ENCODE measurements around the gene MAP6. TPM values are rescaled to one million over a fixed set of nuclear protein-coding genes. Genes with fewer than 3 reads are reported as not detected.

MAP6 gene
- total and polyA plus RNA-seq, 2 of the 13 experiments (the other 11 are each of a cell fraction or from before 2014, with no cell fraction given) = 0.04 TPM; not detected in 1

DNA sequence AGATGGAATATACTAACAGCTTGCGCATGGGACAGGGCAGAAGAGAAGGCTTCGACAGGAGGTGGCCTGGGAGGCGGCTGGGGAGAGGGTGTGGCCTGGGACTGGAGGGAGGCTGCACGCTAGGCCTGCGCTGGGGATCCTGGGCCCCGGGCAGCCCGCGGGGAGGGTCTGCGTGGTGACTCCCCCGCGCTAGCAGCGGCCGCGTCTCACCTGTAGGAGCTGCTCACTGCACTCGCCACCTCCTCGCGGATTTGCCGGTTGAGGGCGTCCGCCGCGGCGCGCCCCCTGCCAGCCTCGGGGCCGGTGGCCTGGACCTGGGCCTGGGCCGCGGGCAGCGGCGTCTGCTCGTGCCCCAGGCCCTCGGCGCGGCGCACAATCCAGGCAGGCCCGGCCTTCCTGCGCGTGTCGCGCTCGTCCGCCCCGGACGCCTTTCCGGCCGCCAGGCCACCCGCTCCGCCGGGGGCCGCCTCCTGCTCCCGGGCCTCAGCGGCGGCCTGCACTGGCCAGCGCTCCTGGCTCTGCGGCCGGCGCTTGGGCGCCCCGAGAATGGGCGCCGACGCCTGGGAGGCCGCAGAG, 1.5 kb downstream of the MAP6 start (continued):
- TF ChIP-seq, protein P1, sequence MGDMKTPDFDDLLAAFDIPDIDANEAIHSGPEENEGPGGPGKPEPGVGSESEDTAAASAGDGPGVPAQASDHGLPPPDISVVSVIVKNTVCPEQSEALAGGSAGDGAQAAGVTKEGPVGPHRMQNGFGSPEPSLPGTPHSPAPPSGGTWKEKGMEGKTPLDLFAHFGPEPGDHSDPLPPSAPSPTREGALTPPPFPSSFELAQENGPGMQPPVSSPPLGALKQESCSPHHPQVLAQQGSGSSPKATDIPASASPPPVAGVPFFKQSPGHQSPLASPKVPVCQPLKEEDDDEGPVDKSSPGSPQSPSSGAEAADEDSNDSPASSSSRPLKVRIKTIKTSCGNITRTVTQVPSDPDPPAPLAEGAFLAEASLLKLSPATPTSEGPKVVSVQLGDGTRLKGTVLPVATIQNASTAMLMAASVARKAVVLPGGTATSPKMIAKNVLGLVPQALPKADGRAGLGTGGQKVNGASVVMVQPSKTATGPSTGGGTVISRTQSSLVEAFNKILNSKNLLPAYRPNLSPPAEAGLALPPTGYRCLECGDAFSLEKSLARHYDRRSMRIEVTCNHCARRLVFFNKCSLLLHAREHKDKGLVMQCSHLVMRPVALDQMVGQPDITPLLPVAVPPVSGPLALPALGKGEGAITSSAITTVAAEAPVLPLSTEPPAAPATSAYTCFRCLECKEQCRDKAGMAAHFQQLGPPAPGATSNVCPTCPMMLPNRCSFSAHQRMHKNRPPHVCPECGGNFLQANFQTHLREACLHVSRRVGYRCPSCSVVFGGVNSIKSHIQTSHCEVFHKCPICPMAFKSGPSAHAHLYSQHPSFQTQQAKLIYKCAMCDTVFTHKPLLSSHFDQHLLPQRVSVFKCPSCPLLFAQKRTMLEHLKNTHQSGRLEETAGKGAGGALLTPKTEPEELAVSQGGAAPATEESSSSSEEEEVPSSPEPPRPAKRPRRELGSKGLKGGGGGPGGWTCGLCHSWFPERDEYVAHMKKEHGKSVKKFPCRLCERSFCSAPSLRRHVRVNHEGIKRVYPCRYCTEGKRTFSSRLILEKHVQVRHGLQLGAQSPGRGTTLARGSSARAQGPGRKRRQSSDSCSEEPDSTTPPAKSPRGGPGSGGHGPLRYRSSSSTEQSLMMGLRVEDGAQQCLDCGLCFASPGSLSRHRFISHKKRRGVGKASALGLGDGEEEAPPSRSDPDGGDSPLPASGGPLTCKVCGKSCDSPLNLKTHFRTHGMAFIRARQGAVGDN (CRISPR knock-in tag; IDR thresholded peaks at IDR 0.05) = peak; percentile 46
- TF ChIP-seq, protein P2, sequence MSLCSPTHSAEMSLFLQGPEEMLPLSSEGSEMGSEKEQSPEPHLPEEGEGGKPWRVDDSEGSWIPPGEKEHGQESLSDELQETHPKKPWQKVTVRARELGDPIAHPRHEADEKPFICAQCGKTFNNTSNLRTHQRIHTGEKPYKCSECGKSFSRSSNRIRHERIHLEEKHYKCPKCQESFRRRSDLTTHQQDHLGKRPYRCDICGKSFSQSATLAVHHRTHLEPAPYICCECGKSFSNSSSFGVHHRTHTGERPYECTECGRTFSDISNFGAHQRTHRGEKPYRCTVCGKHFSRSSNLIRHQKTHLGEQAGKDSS (CRISPR knock-in tag; IDR thresholded peaks at IDR 0.05; ENCODE audit: borderline replicate concordance, low read depth) = no peak
- no peak for TF ChIP-seq ATF1 (CRISPR knock-in tag; IDR thresholded peaks at IDR 0.05)
- TF ChIP-seq TBX3 (IDR thresholded peaks at IDR 0.05; ENCODE audit: borderline replicate concordance) = no peak
- no peak for TF ChIP-seq ZNF574 (CRISPR knock-in tag; IDR thresholded peaks at IDR 0.05)
- TF ChIP-seq ZFX (CRISPR knock-in tag; IDR thresholded peaks at IDR 0.05; ENCODE audit: low read depth) = peak; percentile 77
- no peak for TF ChIP-seq NFE2L1 (CRISPR knock-in tag; IDR thresholded peaks at IDR 0.05; ENCODE audit: borderline replicate concordance)
- TF ChIP-seq HIC2 (CRISPR knock-in tag; IDR thresholded peaks at IDR 0.05; ENCODE audit: low read depth) = no peak
- TF ChIP-seq ZSCAN20 (CRISPR knock-in tag; IDR thresholded peaks at IDR 0.05; ENCODE audit: borderline replicate concordance) = peak; percentile 41; the same call in 1 of the 2 replicates
- TF ChIP-seq KLF12 (CRISPR knock-in tag; IDR thresholded peaks at IDR 0.05; ENCODE audit: borderline replicate concordance) = no peak
- TF ChIP-seq ZNF749 (CRISPR knock-in tag; IDR thresholded peaks at IDR 0.05; ENCODE audit: borderline replicate concordance) = no peak
- no peak for TF ChIP-seq MXI1 (IDR thresholded peaks at IDR 0.05; ENCODE audit: borderline replicate concordance, low read depth, low read length)
- TF ChIP-seq JDP2 (CRISPR knock-in tag; IDR thresholded peaks at IDR 0.05; ENCODE audit: borderline replicate concordance) = no peak
- TF ChIP-seq FOXJ3 (CRISPR knock-in tag; IDR thresholded peaks at IDR 0.05; ENCODE audit: borderline replicate concordance) = no peak
- 0 out of 2 replicates have a peak, but pooled peaks have one; percentile 47 for TF ChIP-seq RNF2 (conservative IDR thresholded peaks at IDR 0.05; ENCODE audit: low read depth)
- no peak for TF ChIP-seq PAX8 (CRISPR knock-in tag; IDR thresholded peaks at IDR 0.05; ENCODE audit: borderline replicate concordance)
- TF ChIP-seq DPF2 (CRISPR knock-in tag; IDR thresholded peaks at IDR 0.05; ENCODE audit: borderline replicate concordance, low read depth) = no peak
- no peak for TF ChIP-seq FOXP1 (IDR thresholded peaks at IDR 0.05)
- TF ChIP-seq FOXP1 (CRISPR knock-in tag; IDR thresholded peaks at IDR 0.05) = no peak
- TF ChIP-seq ZNF335 (CRISPR knock-in tag; IDR thresholded peaks at IDR 0.05) = no peak
- no peak for TF ChIP-seq GTF2F1 (IDR thresholded peaks at IDR 0.05; ENCODE audit: low read length)
- TF ChIP-seq ATAD3A (CRISPR knock-in tag; IDR thresholded peaks at IDR 0.05) = no peak
